CD14-positive monocyte (primary cell): ENCODE measurements around the gene FGFBP1. TPM values are rescaled to one million over a fixed set of nuclear protein-coding genes. Genes with fewer than 3 reads are reported as not detected.
A peak's percentile ranks its signal among the peaks of the same experiment; 100 is the strongest.

Experiments used
- DNase-seq, 3 donors: peaks; one replicate each; pipeline ENCODE4 v3.0.0-alpha.2; 2011 to 2022
- H2AFZ ChIP-seq: 2 replicates; pipeline ENCODE4 v1.6.0; 2012; ENCODE audit warnings: mild to moderate bottlenecking, low read depth, low read length, inconsistent platforms; ENCODE audit not compliant: insufficient read depth, poor library complexity, severe bottlenecking
- H3K27ac ChIP-seq, 2 donors: 1 replicate in 1 of 2; 2 replicates in 1 of 2; pipeline ENCODE4 v1.5.1; 2012 to 2013; ENCODE audit warnings: low read length in 2 of 2, control low read depth in 1 of 2, inconsistent platforms in 1 of 2, low read depth in 1 of 2, mild to moderate bottlenecking in 1 of 2
- H3K27me3 ChIP-seq, 2 donors: one replicate each; pipeline versions ENCODE4 v1.6.0 to v1.6.1; 2011 to 2013; ENCODE audit warnings: low read length in 2 of 2; ENCODE audit not compliant: control insufficient read depth in 2 of 2, insufficient read depth in 2 of 2
- H3K36me3 ChIP-seq, 2 donors: replicated peaks in 1 of 2; 1 replicate in 1 of 2; 2 replicates in 1 of 2; pipeline versions ENCODE4 v1.5.1 to v1.6.1; 2012 to 2013; ENCODE audit warnings: low read length in 2 of 2, control low read depth in 1 of 2, inconsistent platforms in 1 of 2, mild to moderate bottlenecking in 1 of 2; ENCODE audit not compliant: insufficient read depth in 2 of 2, control insufficient read depth in 1 of 2
- H3K4me1 ChIP-seq, 2 donors: 1 replicate in 1 of 2; 2 replicates in 1 of 2; pipeline versions ENCODE4 v1.5.1 to v1.6.1; 2012 to 2013; ENCODE audit warnings: low read length in 2 of 2, control low read depth in 1 of 2, inconsistent platforms in 1 of 2, mild to moderate bottlenecking in 1 of 2, moderate library complexity in 1 of 2; ENCODE audit not compliant: insufficient read depth in 2 of 2, control insufficient read depth in 1 of 2
- H3K4me2 ChIP-seq: replicated peaks from 2 replicates; pipeline ENCODE3; 2012; ENCODE audit warnings: low read length, moderate library complexity, mild to moderate bottlenecking; ENCODE audit not compliant: poor library complexity, severe bottlenecking; ENCODE audit errors: extremely low read depth
- H3K4me3 ChIP-seq, 3 experiments: fragments of 200-600 bp in 1 of 3; sonication (generic) in 1 of 3; replicated peaks in 1 of 3; 1 replicate in 2 of 3; 2 replicates in 1 of 3; pipeline ENCODE4 v1.5.1; 2011 to 2013; ENCODE audit warnings: low read length in 3 of 3, mild to moderate bottlenecking in 3 of 3, control low read depth in 2 of 3, low read depth in 2 of 3, inconsistent platforms in 1 of 3, moderate library complexity in 1 of 3
- H3K79me2 ChIP-seq: 2 replicates; pipeline ENCODE4 v1.6.0; 2012; ENCODE audit warnings: mild to moderate bottlenecking, control low read depth, inconsistent platforms, low read length, moderate library complexity; ENCODE audit not compliant: insufficient read depth
- H3K9ac ChIP-seq: 2 replicates; pipeline ENCODE4 v1.6.0; 2017; ENCODE audit warnings: low read length, mild to moderate bottlenecking; ENCODE audit not compliant: insufficient read depth, poor library complexity, severe bottlenecking
- H3K9me3 ChIP-seq, 2 donors: replicated peaks in 1 of 2; 1 replicate in 1 of 2; 2 replicates in 1 of 2; pipeline versions ENCODE4 v1.5.1 to v1.6.1; 2012 to 2013; ENCODE audit warnings: low read length in 2 of 2, control low read depth in 1 of 2; ENCODE audit not compliant: control insufficient read depth in 1 of 2, insufficient read depth in 1 of 2
- H4K20me1 ChIP-seq: 2 replicates; pipeline ENCODE4 v1.6.0; 2012; ENCODE audit warnings: mild to moderate bottlenecking, low read length, control low read depth, moderate library complexity; ENCODE audit not compliant: insufficient read depth
- H3K27ac Mint-ChIP-seq, 7 donors: one replicate each; pipeline ENCODE4 v1.8.0; 2020; ENCODE audit warnings: mild to moderate bottlenecking in 7 of 7, mixed read lengths in 7 of 7, moderate library complexity in 6 of 7, inconsistent platforms in 2 of 7
- H3K27me3 Mint-ChIP-seq, 3 donors: one replicate each; pipeline ENCODE4 v1.8.0; 2021 to 2022; ENCODE audit warnings: low read depth in 3 of 3, mild to moderate bottlenecking in 3 of 3, mixed read lengths in 3 of 3, moderate library complexity in 3 of 3, inconsistent platforms in 1 of 3
- H3K36me3 Mint-ChIP-seq, 2 donors: one replicate each; pipeline ENCODE4 v1.8.0; 2020; ENCODE audit warnings: mixed read lengths in 2 of 2, inconsistent platforms in 1 of 2, mild to moderate bottlenecking in 1 of 2
- H3K4me1 Mint-ChIP-seq: one replicate; pipeline ENCODE4 v1.8.0; 2020; ENCODE audit warnings: mild to moderate bottlenecking, mixed read lengths
- H3K4me3 Mint-ChIP-seq, 2 donors: one replicate each; pipeline ENCODE4 v1.8.0; 2020; ENCODE audit warnings: mild to moderate bottlenecking in 2 of 2, mixed read lengths in 2 of 2, moderate library complexity in 1 of 2
- H3K9me3 Mint-ChIP-seq, 7 donors: one replicate each; pipeline ENCODE4 v1.8.0; 2020 to 2022; ENCODE audit warnings: mixed read lengths in 7 of 7, mild to moderate bottlenecking in 6 of 7, moderate library complexity in 6 of 7, inconsistent platforms in 2 of 7
- WGBS: methylation state at CpG from one replicate; pipeline ENCODE4 v1.1.5; 2013; ENCODE audit warnings: missing lambda C conversion rate; ENCODE audit not compliant: insufficient coverage; 5-methylcytosine and 5-hydroxymethylcytosine counted together
- intact Hi-C, 2 donors: fragments of 100-400 bp; cut with micrococcal nuclease; formaldehyde crosslinking; loops; one replicate each; pipeline versions ENCODE4 v1.15.0 to v1.15.1; 2023
- polyA plus RNA-seq, 3 donors: library from polyadenylated mRNA; depleted of rRNA in 1 of 3; unstranded in 2 of 3; stranded (reverse) in 1 of 3; fragments of 300-500 nt in 2 of 3; fragments of >200 nt in 1 of 3; fragmentation: Illumina TruSeq in 2 of 3; gene quantifications; 1 replicate in 2 of 3; 2 replicates in 1 of 3; pipeline ENCODE4 v1.2.3, GENCODE V29; 2012 to 2021
- TF ChIP-seq, protein P1 (sequence below): fragments of 200-600 bp; IDR thresholded peaks from one replicate; pipeline ENCODE4 v1.8.0; 2022; ENCODE audit warnings: antibody characterized with exemption, mild to moderate bottlenecking

FGFBP1 gene
- polyA plus RNA-seq, 3 donors = not detected

DNA sequence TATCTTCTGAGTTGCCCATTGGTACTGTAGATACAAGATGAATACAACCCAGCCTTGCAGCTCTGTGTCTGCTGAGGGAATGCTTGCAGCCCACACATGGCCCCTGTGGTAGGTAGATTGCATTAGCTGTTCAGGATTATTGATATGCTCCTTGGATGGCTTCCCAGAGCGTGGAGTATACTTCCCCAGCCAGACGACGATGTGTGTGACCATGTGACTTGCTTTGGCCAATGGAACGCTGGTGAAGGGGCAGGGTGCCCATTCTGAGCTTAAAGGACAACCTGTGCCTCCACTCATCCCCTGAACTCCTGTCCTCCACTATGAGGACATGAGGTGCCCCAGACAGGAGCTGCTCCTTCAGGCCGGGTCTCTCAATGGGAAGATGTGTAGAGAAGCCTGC lies 48.4 kb upstream of the FGFBP1 start:
- no peak overlapping the region for H3K4me3 Mint-ChIP-seq
- peak overlapping the region; percentile 52 for H2AFZ ChIP-seq
- no peaks in the 10 kb centered on the region for H3K36me3 ChIP-seq
- no peaks in the 10 kb centered on the region for H3K9me3 ChIP-seq
- no peaks in the 10 kb centered on the region for H3K36me3 Mint-ChIP-seq
- intact Hi-C loops = no loop called here
- no peak overlapping the region for H3K27ac ChIP-seq
- H3K27me3 ChIP-seq = no peaks in the 10 kb centered on the region
- H3K4me1 Mint-ChIP-seq = peaks cover 6% of the 10 kb centered on the region
- H3K27me3 Mint-ChIP-seq = no peaks in the 10 kb centered on the region
- H3K27ac Mint-ChIP-seq = no peak overlapping the region
- TF ChIP-seq, protein P1, sequence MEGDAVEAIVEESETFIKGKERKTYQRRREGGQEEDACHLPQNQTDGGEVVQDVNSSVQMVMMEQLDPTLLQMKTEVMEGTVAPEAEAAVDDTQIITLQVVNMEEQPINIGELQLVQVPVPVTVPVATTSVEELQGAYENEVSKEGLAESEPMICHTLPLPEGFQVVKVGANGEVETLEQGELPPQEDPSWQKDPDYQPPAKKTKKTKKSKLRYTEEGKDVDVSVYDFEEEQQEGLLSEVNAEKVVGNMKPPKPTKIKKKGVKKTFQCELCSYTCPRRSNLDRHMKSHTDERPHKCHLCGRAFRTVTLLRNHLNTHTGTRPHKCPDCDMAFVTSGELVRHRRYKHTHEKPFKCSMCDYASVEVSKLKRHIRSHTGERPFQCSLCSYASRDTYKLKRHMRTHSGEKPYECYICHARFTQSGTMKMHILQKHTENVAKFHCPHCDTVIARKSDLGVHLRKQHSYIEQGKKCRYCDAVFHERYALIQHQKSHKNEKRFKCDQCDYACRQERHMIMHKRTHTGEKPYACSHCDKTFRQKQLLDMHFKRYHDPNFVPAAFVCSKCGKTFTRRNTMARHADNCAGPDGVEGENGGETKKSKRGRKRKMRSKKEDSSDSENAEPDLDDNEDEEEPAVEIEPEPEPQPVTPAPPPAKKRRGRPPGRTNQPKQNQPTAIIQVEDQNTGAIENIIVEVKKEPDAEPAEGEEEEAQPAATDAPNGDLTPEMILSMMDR = no peak
- no peak overlapping the region for H3K9ac ChIP-seq
- peaks cover 5 to 6% of the 10 kb centered on the region in 2 donors for H3K4me1 ChIP-seq
- no peak for DNase-seq
- H4K20me1 ChIP-seq = no peaks in the 10 kb centered on the region
- no peaks in the 10 kb centered on the region for H3K9me3 Mint-ChIP-seq
- WGBS = 80% methylated on average over 3 of the region's 5 CpGs
- no peak overlapping the region for H3K4me3 ChIP-seq
- H3K4me2 ChIP-seq = no peak overlapping the region
- H3K79me2 ChIP-seq = no peaks in the 10 kb centered on the region

DNA sequence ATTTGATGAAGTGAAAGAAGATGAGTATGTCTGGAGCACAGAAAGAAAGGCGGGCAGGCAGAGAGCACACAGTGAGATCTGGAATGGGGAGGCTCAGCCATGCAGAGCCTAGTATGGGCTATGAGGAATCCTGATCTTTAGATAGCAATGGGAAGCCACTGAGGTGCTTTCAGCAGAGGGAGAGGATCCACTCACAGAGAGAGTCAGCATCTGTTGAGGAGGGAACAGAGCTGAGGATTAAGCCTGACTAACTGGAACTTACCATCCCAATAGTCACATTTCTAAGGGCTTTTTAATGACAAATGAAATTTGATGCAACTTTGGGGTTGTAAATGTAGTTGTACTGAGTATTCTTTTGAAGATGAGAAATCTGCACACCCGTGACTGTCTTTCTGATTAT lies 45.1 kb upstream of the FGFBP1 start:
- Histone ChIP-seq H3K36me3 (no peaks in the 10 kb centered on the region), H3K9ac (no peak overlapping the region), H2AFZ (no peak overlapping the region), H3K9me3 (no peaks in the 10 kb centered on the region), H3K79me2 (no peaks in the 10 kb centered on the region), H3K27me3 (no peaks in the 10 kb centered on the region), H4K20me1 (no peaks in the 10 kb centered on the region), H3K4me3 (no peak overlapping the region), H3K27ac (no peak overlapping the region), H3K4me1 (peaks cover 0 to 6% of the 10 kb centered on the region in 2 donors), H3K4me2 (no peak overlapping the region)
- no peak for DNase-seq
- peak overlapping the region in 2 of 7 donors; percentile 4 to 13 for H3K27ac Mint-ChIP-seq
- TF ChIP-seq, protein P1 = no peak
- peaks cover 0 to 2% (median 0%) of the 10 kb centered on the region in 3 donors for H3K27me3 Mint-ChIP-seq
- 100% methylated on average over 1 of the region's 2 CpGs for WGBS
- peaks cover 6% of the 10 kb centered on the region for H3K4me1 Mint-ChIP-seq
- intact Hi-C loops = no loop called here
- H3K9me3 Mint-ChIP-seq = no peaks in the 10 kb centered on the region
- no peaks in the 10 kb centered on the region for H3K36me3 Mint-ChIP-seq
- no peak overlapping the region for H3K4me3 Mint-ChIP-seq
